HepG2 (cell line): Measurements from ENCODE around the gene PSMB11. TPM values are rescaled to one million over a fixed set of nuclear protein-coding genes. Genes with fewer than 3 reads are reported as not detected.

Experiments used
- DNMT1 ChIP-seq: sonication (generic); formaldehyde crosslinking; IDR thresholded peaks from 2 replicates; pipeline ENCODE4 v1.5.1; 2020; ENCODE audit warnings: mild to moderate bottlenecking, missing genetic modification reagents
- EED ChIP-seq: sonication (generic); formaldehyde crosslinking; IDR thresholded peaks from 2 replicates; pipeline ENCODE4 v1.5.0; 2020; ENCODE audit warnings: mild to moderate bottlenecking, missing genetic modification reagents
- ETV5 ChIP-seq: IDR thresholded peaks from 2 replicates; pipeline ENCODE4 v1.6.1; 2018; ENCODE audit warnings: missing biosample characterization, missing genetic modification reagents, inconsistent platforms, borderline replicate concordance
- EZH2 ChIP-seq: conservative IDR thresholded peaks from 2 replicates; pipeline ENCODE4 v1.6.1; 2012; ENCODE audit warnings: mild to moderate bottlenecking, low read depth, low read length, moderate library complexity
- MAFF ChIP-seq: IDR thresholded peaks from 2 replicates; pipeline ENCODE4 v1.6.1; 2011; ENCODE audit warnings: low read depth, low read length, improper control_type of control experiment
- NFE2L2 ChIP-seq: fragments of 150-350 bp; IDR thresholded peaks from 2 replicates; pipeline ENCODE4 v1.6.1; 2014; ENCODE audit warnings: low read length
- PAX8 ChIP-seq: sonication (generic); formaldehyde crosslinking; IDR thresholded peaks from 2 replicates; pipeline ENCODE4 v1.8.0; 2022; ENCODE audit warnings: mild to moderate bottlenecking, missing genetic modification reagents, borderline replicate concordance
- RXRA ChIP-seq: sonication (generic); formaldehyde crosslinking; IDR thresholded peaks from 2 replicates; pipeline ENCODE4 v1.5.1; 2020; ENCODE audit warnings: missing genetic modification reagents
- SSRP1 ChIP-seq: IDR thresholded peaks from 2 replicates; pipeline ENCODE4 v1.6.1; 2016; ENCODE audit warnings: control low read depth
- ZNF614 ChIP-seq: IDR thresholded peaks from 2 replicates; pipeline ENCODE4 v1.6.1; 2018; ENCODE audit warnings: missing biosample characterization, missing genetic modification reagents, inconsistent platforms, borderline replicate concordance
- ZNF773 ChIP-seq: sonication (generic); formaldehyde crosslinking; IDR thresholded peaks from 2 replicates; pipeline ENCODE4 v1.4.0; 2020; ENCODE audit warnings: missing genetic modification reagents, borderline replicate concordance
- polyA plus RNA-seq, 8 experiments: library from polyadenylated mRNA; depleted of rRNA in 3 of 8; stranded (reverse) in 7 of 8; unstranded in 1 of 8; fragments of >200 nt; fragmentation: Illumina TruSeq in 4 of 8; extraction: Trizol in 4 of 8; gene quantifications; 2 replicates each; pipeline versions ENCODE4 v1.2.1 to v1.2.3, GENCODE V29; 2011 to 2016; ENCODE audit warnings: low read depth in 4 of 8, missing spikeins in 1 of 8, mixed read lengths in 1 of 8; ENCODE audit not compliant: insufficient read depth in 1 of 8
- total RNA-seq, 5 experiments: library from RNA; depleted of rRNA; stranded (reverse); fragments of >200 nt; fragmentation: Illumina TruSeq; extraction: Trizol; gene quantifications; 2 replicates each; pipeline ENCODE4 v1.2.3, GENCODE V29; 2016; ENCODE audit warnings: low read depth in 1 of 5
- TF ChIP-seq, protein P1 (sequence below): sonication (generic); formaldehyde crosslinking; IDR thresholded peaks from 2 replicates; pipeline ENCODE4 v1.4.0; 2020; ENCODE audit warnings: missing genetic modification reagents, borderline replicate concordance
- TF ChIP-seq, protein P2 (sequence below), 2 experiments: sonication (generic) in 1 of 2; formaldehyde crosslinking in 1 of 2; IDR thresholded peaks; 2 replicates each; pipeline versions ENCODE4 v1.4.0 to v1.6.1; 2016 to 2020; ENCODE audit warnings: borderline replicate concordance in 1 of 2, low read depth in 1 of 2, mild to moderate bottlenecking in 1 of 2, missing genetic modification reagents in 1 of 2
- TF ChIP-seq, protein P3 (sequence below): IDR thresholded peaks from 2 replicates; pipeline ENCODE4 v1.6.1; 2016; ENCODE audit warnings: control low read depth
- TF ChIP-seq, protein P4 (sequence below): sonication (generic); formaldehyde crosslinking; IDR thresholded peaks from 2 replicates; pipeline ENCODE4 v1.4.0; 2020; ENCODE audit warnings: missing genetic modification reagents

Gene PSMB11
- total and polyA plus RNA-seq, 2 of the 13 experiments (the other 11 are each of a cell fraction or from before 2014, with no cell fraction given): not detected

DNA sequence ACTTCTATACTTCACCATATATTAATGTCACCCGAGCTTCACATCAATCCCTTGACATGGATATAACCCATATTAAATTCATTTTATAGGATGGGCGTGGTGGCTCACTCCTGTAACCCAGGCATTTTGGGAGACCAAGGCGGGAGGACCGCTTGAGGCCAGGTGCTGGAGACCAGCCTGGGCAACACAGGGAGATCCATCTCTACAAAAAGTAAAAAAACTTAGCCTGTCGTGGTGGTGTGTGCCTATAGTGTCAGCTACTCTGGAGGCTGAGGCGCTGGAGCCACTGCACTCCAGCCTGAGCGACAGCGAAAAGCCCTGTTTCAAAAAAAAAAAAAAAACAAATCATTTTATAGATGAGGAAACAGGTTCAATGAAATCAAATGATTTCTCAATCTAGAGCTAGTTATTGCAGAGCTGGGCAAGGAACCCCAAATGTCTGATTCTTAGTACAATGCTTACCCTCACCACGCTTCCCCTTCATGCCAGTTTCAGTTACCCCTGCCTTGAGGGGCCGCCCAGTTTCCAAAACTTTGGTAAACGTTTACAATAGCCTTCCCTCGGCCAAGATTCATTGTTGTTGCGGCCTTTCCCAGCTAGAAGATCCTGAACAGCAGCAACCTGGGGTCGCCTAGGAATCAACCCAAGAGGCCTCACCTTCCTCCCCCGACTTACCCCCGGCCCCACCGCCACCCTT, 8.1 kb upstream of the PSMB11 start (continued):
- no peak for TF ChIP-seq ZNF614 (CRISPR knock-in tag)
- TF ChIP-seq EZH2: no peak
- no peak for TF ChIP-seq ZNF773 (CRISPR knock-in tag)
- TF ChIP-seq MAFF: no peak
- TF ChIP-seq, protein P1, sequence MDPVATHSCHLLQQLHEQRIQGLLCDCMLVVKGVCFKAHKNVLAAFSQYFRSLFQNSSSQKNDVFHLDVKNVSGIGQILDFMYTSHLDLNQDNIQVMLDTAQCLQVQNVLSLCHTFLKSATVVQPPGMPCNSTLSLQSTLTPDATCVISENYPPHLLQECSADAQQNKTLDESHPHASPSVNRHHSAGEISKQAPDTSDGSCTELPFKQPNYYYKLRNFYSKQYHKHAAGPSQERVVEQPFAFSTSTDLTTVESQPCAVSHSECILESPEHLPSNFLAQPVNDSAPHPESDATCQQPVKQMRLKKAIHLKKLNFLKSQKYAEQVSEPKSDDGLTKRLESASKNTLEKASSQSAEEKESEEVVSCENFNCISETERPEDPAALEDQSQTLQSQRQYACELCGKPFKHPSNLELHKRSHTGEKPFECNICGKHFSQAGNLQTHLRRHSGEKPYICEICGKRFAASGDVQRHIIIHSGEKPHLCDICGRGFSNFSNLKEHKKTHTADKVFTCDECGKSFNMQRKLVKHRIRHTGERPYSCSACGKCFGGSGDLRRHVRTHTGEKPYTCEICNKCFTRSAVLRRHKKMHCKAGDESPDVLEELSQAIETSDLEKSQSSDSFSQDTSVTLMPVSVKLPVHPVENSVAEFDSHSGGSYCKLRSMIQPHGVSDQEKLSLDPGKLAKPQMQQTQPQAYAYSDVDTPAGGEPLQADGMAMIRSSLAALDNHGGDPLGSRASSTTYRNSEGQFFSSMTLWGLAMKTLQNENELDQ: no peak
- no peak for TF ChIP-seq PAX8
- TF ChIP-seq NFE2L2: no peak
- TF ChIP-seq, protein P2, sequence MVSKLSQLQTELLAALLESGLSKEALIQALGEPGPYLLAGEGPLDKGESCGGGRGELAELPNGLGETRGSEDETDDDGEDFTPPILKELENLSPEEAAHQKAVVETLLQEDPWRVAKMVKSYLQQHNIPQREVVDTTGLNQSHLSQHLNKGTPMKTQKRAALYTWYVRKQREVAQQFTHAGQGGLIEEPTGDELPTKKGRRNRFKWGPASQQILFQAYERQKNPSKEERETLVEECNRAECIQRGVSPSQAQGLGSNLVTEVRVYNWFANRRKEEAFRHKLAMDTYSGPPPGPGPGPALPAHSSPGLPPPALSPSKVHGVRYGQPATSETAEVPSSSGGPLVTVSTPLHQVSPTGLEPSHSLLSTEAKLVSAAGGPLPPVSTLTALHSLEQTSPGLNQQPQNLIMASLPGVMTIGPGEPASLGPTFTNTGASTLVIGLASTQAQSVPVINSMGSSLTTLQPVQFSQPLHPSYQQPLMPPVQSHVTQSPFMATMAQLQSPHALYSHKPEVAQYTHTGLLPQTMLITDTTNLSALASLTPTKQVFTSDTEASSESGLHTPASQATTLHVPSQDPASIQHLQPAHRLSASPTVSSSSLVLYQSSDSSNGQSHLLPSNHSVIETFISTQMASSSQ (IDR thresholded peaks at IDR 0.05; ENCODE audit: low read depth): no peak
- TF ChIP-seq, protein P2 (CRISPR knock-in tag; IDR thresholded peaks at IDR 0.05; ENCODE audit: borderline replicate concordance): no peak
- no peak for TF ChIP-seq SSRP1 (CRISPR knock-in tag)
- TF ChIP-seq RXRA (CRISPR knock-in tag): no peak
- TF ChIP-seq, protein P3, sequence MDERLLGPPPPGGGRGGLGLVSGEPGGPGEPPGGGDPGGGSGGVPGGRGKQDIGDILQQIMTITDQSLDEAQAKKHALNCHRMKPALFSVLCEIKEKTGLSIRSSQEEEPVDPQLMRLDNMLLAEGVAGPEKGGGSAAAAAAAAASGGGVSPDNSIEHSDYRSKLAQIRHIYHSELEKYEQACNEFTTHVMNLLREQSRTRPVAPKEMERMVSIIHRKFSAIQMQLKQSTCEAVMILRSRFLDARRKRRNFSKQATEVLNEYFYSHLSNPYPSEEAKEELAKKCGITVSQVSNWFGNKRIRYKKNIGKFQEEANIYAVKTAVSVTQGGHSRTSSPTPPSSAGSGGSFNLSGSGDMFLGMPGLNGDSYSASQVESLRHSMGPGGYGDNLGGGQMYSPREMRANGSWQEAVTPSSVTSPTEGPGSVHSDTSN: no peak
- no peak for TF ChIP-seq ETV5 (CRISPR knock-in tag)
- TF ChIP-seq EED (CRISPR knock-in tag): no peak
- no peak for TF ChIP-seq DNMT1 (CRISPR knock-in tag)
- TF ChIP-seq, protein P4, sequence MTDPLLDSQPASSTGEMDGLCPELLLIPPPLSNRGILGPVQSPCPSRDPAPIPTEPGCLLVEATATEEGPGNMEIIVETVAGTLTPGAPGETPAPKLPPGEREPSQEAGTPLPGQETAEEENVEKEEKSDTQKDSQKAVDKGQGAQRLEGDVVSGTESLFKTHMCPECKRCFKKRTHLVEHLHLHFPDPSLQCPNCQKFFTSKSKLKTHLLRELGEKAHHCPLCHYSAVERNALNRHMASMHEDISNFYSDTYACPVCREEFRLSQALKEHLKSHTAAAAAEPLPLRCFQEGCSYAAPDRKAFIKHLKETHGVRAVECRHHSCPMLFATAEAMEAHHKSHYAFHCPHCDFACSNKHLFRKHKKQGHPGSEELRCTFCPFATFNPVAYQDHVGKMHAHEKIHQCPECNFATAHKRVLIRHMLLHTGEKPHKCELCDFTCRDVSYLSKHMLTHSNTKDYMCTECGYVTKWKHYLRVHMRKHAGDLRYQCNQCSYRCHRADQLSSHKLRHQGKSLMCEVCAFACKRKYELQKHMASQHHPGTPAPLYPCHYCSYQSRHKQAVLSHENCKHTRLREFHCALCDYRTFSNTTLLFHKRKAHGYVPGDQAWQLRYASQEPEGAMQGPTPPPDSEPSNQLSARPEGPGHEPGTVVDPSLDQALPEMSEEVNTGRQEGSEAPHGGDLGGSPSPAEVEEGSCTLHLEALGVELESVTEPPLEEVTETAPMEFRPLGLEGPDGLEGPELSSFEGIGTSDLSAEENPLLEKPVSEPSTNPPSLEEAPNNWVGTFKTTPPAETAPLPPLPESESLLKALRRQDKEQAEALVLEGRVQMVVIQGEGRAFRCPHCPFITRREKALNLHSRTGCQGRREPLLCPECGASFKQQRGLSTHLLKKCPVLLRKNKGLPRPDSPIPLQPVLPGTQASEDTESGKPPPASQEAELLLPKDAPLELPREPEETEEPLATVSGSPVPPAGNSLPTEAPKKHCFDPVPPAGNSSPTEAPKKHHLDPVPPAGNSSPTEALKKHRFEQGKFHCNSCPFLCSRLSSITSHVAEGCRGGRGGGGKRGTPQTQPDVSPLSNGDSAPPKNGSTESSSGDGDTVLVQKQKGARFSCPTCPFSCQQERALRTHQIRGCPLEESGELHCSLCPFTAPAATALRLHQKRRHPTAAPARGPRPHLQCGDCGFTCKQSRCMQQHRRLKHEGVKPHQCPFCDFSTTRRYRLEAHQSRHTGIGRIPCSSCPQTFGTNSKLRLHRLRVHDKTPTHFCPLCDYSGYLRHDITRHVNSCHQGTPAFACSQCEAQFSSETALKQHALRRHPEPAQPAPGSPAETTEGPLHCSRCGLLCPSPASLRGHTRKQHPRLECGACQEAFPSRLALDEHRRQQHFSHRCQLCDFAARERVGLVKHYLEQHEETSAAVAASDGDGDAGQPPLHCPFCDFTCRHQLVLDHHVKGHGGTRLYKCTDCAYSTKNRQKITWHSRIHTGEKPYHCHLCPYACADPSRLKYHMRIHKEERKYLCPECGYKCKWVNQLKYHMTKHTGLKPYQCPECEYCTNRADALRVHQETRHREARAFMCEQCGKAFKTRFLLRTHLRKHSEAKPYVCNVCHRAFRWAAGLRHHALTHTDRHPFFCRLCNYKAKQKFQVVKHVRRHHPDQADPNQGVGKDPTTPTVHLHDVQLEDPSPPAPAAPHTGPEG: 0 out of 2 replicates have a peak, but pooled peaks have one; percentile 13
